Lower lobe of right lung (tissue), 2 donors: Measurements from ENCODE around the gene ARMCX1. TPM values are rescaled to one million over a fixed set of nuclear protein-coding genes. Genes with fewer than 3 reads are reported as not detected.

Experiments used
- ATAC-seq, 2 donors: fragments of 200-7000 bp; cut with Tn5 transposase; one replicate each; pipeline ENCODE4 v1.9.1; 2020 to 2022; ENCODE audit warnings: mild to moderate bottlenecking in 2 of 2, moderate library complexity in 2 of 2
- DNase-seq: peaks from one replicate; pipeline ENCODE4 v3.0.0-alpha.2; 2020
- H3K27ac ChIP-seq: fragments of 200-600 bp; one replicate; pipeline ENCODE4 v1.8.0; 2022
- H3K27me3 ChIP-seq: fragments of 200-600 bp; one replicate; pipeline ENCODE4 v1.8.0; 2022; ENCODE audit warnings: low read depth
- H3K36me3 ChIP-seq: fragments of 200-600 bp; one replicate; pipeline ENCODE4 v1.8.0; 2022; ENCODE audit warnings: mild to moderate bottlenecking
- H3K4me1 ChIP-seq: fragments of 200-600 bp; one replicate; pipeline ENCODE4 v1.8.0; 2022
- H3K4me3 ChIP-seq: fragments of 200-600 bp; one replicate; pipeline ENCODE4 v1.8.0; 2022; ENCODE audit warnings: mild to moderate bottlenecking
- H3K9me3 ChIP-seq: fragments of 200-600 bp; one replicate; pipeline ENCODE4 v1.8.0; 2022
- CTCF ChIP-seq: fragments of 200-600 bp; IDR thresholded peaks from one replicate; pipeline ENCODE4 v1.8.0; 2022; ENCODE audit warnings: antibody characterized with exemption, mild to moderate bottlenecking
- intact Hi-C: fragments of 100-400 bp; cut with DNase I; formaldehyde crosslinking; loops from one replicate; pipeline ENCODE4 v1.11.0; 2022
- total RNA-seq: library from RNA; stranded (reverse); fragmentation: NEBNext Ultra II Directional; extraction: Animal tissue kit (Norgen Biotek cat#: 25700); gene quantifications from one replicate; pipeline ENCODE4 v1.2.1, GENCODE V29; 2021
- donor health status: DM: no; HTN: yes; CAD: no; lungs with severe emphysema.

Gene ARMCX1
- total RNA-seq, 1 donor from 2014 or later, result 18.8 TPM

GRCh38 chrX:101602077-101602476 is 51.7 kb downstream of the ARMCX1 start:
- no peaks in the 10 kb centered on the region for H3K4me1 ChIP-seq
- no peaks in the 10 kb centered on the region for H3K36me3 ChIP-seq
- DNase-seq, result no peak
- H3K27ac ChIP-seq, result no peak overlapping the region
- TF ChIP-seq CTCF, result no peak
- no peaks in the 10 kb centered on the region for H3K9me3 ChIP-seq
- intact Hi-C loops, result no loop called here
- no peak for ATAC-seq
- no peaks in the 10 kb centered on the region for H3K27me3 ChIP-seq
- H3K4me3 ChIP-seq, result no peak overlapping the region

Other genes with a start within 250 kb of the ARMCX1 start
- gene TIMM8A, start 201.8 kb upstream of the ARMCX1 start, total RNA-seq, result 6.6 TPM
- gene BTK, start 164.4 kb upstream of the ARMCX1 start, total RNA-seq, result 62.8 TPM
- gene RPL36A, start 159.5 kb upstream of the ARMCX1 start, total RNA-seq, result 154 TPM
- 51.1 TPM for gene GLA, start 142.6 kb upstream of the ARMCX1 start, total RNA-seq
- gene HNRNPH2, start 142.3 kb upstream of the ARMCX1 start, total RNA-seq, result 62.1 TPM
- gene ARMCX4, start 65.1 kb upstream of the ARMCX1 start, total RNA-seq, result 14.3 TPM
- 36.5 TPM for gene ARMCX6, start 67.5 kb downstream of the ARMCX1 start, total RNA-seq
- 48.4 TPM for gene ARMCX3, start 72.6 kb downstream of the ARMCX1 start, total RNA-seq
- 24.8 TPM for gene ARMCX2, start 109.3 kb downstream of the ARMCX1 start, total RNA-seq